Activated CD8-positive, alpha-beta memory T cell treated with anti-CD3 and anti-CD28 coated beads for 48 hours (primary cell): ENCODE measurements around the gene CAPN10.
"Not testable (repeated sequence)": the region's sequence is repeated elsewhere in the genome, so short reads cannot be mapped to it uniquely, and the experiment has no call there.

Experiments
- DNase-seq, 3 experiments: peaks; one replicate each; pipeline ENCODE4 v3.0.0-alpha.2; 2020; ENCODE audit warnings: low read depth in 2 of 3, low spot score in 2 of 3

Gene CAPN10

DNA sequence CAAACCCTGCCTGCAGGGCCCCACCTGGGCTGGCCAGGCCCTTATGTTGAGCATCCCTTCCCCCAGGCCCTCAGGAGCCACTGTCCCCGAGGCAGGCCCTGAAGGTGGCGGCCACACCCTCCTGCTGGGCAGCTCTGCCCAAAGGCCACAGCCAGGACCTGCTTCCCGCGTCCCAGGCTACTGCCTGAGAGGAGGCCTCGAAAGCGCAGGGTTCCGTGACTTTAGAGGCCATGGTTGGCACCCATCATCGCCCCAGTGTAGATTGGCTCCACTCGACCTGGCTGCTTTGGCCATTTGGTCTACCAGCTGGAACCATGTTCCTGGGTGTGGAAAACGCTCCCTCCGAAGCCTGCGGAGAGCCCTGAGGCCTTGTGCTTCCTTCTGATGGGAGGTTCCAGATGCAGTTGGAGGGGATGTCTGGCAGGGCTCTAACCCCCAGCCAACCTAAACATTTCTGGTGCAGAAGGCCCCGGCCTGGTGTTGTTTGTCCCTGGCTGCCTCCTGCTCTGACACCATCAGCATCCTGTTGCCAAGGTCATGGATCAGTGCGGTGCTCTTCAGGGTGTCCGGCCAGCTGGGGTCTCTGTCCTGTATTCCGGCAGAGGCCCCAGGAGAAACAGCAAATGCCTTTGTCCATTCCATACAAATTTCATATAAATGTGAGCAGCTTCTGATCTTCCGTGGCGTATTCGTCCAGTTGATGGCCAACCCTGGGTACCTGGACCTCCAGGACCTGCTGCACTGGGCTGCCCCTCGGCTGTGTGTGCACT is 14.7 kb downstream of the CAPN10 start:
- DNase-seq: no peak

DNA sequence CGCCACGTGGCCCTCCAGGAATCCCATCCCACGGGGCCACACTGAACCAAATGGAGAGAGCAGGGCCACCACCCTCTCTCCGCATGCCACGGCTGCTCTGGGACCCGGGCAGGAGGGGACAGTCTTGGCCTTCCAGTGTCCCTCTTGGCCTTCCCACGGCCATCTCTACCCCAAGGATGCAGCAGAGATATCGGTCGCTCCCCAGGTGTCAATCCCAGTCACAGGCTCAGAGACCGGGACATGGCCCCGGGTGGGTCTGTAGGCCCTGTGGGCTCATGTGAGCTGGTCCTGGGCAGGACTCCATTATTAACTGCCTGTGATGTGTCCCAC is 15.3 kb downstream of the CAPN10 start:
- DNase-seq: no peak

- no peak for DNase-seq
These were observed 15.9 kb downstream of the CAPN10 start for GRCh38 chr2:240602266-240603050.

DNA sequence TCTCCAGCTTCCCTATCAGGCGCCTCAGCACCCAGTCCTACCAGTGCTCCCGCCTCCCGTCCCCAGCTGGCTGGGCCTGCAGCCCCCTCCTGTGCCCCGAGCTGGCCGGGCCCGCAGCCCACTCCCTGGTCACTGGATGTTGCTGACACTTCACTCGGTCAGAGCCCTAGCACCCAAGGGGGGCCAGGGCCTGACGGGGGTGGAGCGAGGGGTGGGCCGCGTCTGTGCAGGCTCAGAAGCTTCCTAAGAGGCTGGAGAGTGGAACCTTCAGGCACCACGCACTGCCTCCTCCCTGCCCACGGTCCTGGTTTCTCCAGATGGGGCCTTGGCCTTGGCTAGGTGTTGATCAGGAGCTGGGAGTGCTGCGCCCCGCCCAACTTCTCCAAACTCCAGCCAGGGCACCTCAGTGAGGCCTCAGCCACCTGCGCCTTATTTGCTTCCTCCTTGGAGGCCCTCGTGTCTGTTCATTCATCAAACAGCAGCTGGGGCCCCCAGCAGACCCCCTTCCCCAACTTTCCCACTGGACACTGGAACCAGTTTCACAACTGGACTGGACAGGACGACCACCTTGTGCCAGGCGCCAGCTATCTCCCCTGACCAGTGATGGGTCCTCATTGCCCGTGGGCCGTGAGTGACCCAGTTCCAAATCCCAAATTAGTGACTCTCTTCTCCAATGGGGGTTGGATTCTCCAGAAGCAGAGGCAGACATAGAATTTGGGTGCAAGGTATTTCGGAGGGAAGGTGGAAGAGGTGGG is 16.7 kb downstream of the CAPN10 start:
- no peak for DNase-seq

- DNase-seq: no peak
These were observed 17.3 kb downstream of the CAPN10 start for GRCh38 chr2:240603846-240604245.

DNA sequence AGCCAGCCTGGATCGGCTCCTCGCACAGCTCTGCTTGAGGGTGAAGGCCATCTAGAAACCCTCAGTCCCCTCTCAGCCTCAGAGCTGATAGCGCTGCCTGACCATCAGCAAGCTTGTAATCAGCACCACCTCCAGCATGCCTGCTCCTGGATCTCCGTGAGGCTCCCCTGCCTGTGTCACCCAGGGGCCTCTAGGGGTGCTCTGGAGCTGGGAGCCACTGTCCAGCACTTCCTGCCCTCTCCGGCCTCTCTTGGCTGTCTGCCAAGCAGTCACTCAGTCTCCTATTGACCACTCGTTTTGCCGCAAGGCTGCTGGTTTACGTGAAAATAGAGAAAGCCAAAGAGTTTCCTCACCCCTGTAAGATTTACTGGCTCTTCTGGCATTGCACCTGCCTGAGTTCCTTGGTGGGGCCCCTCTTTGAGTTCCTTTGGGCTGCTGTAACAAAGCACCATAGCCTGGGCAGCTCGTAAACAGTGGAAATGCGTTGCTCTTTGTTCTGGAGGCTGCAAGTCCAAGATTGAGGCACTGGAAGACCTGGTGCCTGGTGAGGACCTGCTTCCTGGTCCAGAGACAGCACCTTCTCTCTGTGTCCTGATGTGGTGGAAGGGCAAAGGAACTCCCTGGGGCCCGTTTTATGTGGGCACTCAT is 17.9 kb downstream of the CAPN10 start:
- DNase-seq: no peak

DNA sequence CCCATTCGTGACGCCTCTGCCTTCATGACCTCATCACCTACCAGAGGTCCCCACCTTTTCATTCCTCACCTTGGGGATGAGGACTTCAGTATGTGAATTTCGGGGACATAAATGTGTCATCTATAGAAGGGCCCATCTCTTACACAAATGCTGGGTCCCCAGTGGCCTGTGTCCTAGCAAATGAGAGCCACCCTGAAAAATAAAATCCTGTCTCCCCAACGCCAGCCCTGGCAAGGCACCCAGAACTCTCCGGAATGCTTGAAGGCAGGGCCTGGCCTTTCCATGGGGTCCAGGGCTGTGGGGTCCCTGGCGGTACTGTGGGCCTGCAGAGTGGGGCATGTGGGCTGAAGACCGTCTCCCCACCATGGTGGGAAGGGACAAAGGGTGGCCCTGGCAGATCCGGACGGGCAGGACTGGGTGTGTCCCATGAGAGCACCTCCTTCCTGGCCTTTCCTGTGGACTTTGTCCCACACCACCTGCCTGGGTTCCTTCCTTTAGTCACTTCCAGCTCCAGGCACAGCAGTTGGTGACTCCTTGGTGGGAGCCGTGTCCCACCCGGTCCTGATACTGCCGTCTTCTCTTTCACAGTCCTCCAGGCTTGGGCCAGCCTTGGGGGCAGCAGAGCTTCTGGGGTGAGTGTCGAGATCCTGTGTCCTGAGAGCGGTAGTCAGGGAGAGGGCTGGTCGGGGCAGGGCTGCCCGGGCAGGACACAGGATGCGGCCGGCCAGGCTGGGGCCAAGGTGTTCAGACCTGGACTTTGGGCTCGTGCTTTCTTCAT is 18.6 kb downstream of the CAPN10 start:
- no peak for DNase-seq

- no peak for DNase-seq
These were observed 19.6 kb downstream of the CAPN10 start for GRCh38 chr2:240605867-240606743.

DNA sequence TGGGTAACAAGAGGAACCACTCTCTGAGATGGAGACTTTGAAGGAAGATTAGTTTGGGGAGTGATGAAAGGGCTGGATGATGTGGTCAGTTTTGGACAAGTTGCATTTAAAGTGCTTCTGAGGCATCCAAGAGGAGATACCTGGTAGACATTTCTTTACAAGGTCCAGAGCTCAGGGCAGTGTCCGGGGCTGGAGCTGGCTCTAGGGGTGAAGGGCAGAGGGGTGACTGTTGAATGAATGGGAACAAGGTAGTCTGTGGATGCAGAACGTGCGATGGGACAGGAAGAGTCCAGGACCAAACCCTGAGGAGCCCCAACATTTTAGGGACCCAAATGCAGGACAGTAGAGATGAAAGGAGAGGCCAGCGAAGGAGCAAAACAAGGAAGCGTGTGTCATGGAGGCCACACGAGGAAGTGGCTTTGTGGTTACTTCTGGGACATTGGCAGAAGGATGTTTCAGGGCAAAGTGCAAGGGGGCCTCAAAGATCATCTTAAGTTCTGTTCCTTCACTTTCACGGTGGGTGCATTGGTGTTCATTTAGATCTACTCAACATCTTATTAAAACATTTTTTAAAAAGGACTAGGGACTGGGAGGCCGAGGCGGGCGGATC is 25.2 kb downstream of the CAPN10 start:
- no peak for DNase-seq

- no peak for DNase-seq
These were observed 27.2 kb downstream of the CAPN10 start for GRCh38 chr2:240613781-240614180.

DNA sequence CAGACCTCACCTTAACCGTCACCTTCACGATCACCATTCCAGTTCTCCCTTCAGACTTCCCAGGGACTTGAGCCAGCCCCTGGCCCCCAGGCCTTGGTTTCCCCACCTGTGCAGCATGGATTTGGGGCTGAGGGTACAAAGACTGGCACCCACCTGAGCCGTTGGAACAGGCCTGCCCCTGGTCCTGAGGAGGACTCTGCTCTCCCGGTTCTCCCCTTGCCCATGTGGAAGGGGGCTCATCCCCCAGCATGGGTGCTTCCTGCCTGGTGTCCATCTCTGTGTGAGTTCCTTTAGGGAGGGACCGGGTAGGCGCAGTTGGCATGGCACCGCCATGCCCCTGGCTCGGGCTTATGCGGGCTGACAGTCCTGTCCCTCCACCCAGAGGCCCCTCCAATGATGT is 27.9 kb downstream of the CAPN10 start:
- DNase-seq: no peak

DNA sequence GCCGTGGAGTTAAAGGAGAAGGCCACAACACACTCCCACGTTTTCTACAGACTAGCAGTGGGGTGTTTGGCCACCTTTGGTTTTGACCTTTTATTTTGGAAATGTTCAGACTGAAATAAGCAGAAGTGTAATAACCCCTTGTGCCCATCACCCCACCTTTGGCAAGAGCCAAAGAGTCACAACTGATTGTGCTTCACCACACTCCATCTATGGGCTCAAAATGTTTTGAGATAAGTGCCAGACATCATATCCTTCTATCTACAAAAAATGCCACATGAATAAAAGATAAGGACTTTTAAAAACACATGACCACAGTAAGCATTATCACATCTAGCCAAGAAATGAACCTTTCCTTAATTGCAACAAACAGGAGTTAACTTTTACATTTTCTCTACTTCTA is 28.9 kb downstream of the CAPN10 start:
- no peak for DNase-seq

DNA sequence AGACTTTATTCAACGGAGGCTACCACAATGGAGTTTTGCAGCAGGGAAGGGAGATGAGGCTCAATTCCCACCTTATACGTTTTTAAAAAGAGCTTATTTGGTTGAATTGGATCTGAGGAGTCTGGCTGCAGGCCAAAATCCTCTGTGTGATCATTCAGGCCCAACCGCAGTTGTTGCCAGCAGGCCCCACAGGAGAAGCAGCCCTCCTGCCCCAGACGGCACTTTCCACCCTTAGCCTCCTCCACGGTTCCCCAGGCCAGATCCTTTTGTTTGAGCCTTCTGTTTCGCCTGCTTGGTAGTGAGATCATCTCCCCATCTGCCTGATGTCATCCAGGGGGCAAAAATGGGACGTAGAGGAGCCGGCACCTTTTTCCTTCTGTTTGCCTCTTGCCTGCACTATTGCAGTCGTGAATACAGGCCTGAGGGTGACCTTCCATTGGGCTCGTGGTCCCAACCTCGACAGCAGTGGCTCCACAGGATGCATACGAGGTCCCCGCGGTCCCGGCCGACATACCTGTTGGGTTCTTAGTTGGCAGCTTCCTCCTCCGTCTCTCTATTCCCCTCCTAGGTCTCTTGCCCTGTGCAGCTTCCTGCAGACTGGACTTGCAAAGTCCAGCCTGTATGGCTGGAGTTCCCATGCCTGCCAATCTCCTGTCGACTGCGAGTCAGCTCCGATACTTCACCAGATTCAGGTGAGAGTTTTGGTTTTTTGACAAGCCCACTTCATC is 29.4 kb downstream of the CAPN10 start:
- DNase-seq: no peak

GRCh38 chr2:240616860-240617666 is 30.5 kb downstream of the CAPN10 start:
- DNase-seq: not testable (repeated sequence)

GRCh38 chr2:240618776-240619175 is 32.2 kb downstream of the CAPN10 start:
- DNase-seq: no peak

- DNase-seq: no peak
These were observed 33.1 kb downstream of the CAPN10 start for GRCh38 chr2:240619506-240620148.

GRCh38 chr2:240620149-240620731 is 33.7 kb downstream of the CAPN10 start:
- no peak for DNase-seq
